Keratinocyte (primary cell): ENCODE measurements around the gene A2M.

Source experiments
- CTCF ChIP-seq, 3 experiments: IDR thresholded peaks in 1 of 3; conservative IDR thresholded peaks in 1 of 3; optimal IDR thresholded peaks in 1 of 3; 2 replicates in 2 of 3; 3 replicates in 1 of 3; pipeline versions ENCODE3 to v1.5.1; 2011; ENCODE audit warnings: low read length in 3 of 3, mild to moderate bottlenecking in 3 of 3, moderate library complexity in 2 of 3, control low read depth in 1 of 3, inconsistent platforms in 1 of 3; ENCODE audit not compliant: insufficient read depth in 2 of 3; ENCODE audit errors: extremely low read depth in 1 of 3
- EZH2 ChIP-seq: IDR thresholded peaks from one replicate; pipeline ENCODE4 v1.6.1; 2012; ENCODE audit warnings: inconsistent platforms, mild to moderate bottlenecking, low read length, moderate library complexity

GRCh38 chr12:9109737-9110491 lies 5.8 kb downstream of the A2M start:
- no peak for TF ChIP-seq CTCF (optimal IDR thresholded peaks at IDR 0.05 in 1 of 3, IDR thresholded peaks at IDR 0.05 in 1 of 3, conservative IDR thresholded peaks at IDR 0.05 in 1 of 3; ENCODE audit: extremely low read depth in 1 of 3, insufficient read depth in 2 of 3, low read length in 3 of 3)
- TF ChIP-seq EZH2, result no peak
